ENCODE results near the gene RPL36AL.
"Not testable (repeated sequence)": the region's sequence is repeated elsewhere in the genome, so short reads cannot be mapped to it uniquely, and the experiment has no call there.

RPL36AL gene

DNA sequence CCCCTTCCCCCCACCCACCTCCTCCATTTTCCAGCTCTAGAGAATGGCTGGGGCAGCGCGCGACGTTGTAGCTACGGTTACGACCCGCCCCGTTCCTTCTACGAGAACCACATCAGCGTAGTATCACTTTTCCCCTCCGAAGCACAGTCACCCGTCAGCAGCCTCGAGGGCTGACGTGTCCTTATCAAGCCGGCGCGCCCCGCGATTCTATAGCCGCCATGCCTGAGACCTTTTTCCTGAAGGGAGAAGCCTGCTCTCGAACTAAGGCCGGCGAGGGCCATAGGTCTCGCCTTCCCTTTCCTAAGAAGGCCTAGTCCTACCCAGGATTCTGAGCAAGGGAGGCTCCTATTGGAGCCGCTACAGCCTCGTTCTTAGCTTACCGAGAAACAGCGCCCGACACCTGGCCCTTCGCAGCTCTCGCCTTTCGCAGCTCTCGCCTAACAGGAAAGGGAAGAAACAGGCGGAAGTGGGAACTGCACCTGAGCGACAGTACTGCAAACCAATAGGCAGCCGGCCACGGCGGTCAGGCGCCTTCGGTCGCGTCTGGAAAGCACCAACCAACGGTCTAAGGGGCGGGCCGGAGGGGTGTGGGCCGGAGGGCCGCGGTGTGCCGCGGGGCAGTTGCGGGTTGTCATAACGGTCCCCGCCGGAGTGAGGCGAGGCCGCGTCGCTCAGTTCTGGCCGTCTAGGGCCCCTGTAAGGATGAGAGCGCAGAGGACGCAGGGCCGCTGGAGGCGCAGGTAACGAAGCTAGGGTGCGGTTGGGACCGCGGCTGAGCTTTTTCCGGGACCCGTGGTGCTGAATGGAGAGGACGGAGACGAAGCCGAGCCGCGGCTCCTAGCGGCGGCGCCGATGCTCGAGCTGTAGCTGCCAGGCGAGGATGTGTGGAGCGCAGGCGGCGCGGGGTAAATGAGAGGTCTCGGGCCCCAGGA lies at the start of gene RPL36AL, which contains the start of gene MGAT2:
Gene RPL36AL (minus strand): TSS at position 445 of the 932 bp plus-strand sequence. CDS start 1,522 bp downstream, outside the sequence.
Gene MGAT2 (plus strand): TSS at position 618 of the 932 bp plus-strand sequence. CDS start 470 bp downstream, outside the sequence.
- peak; percentile 94 to 95 for DNase-seq

DNA sequence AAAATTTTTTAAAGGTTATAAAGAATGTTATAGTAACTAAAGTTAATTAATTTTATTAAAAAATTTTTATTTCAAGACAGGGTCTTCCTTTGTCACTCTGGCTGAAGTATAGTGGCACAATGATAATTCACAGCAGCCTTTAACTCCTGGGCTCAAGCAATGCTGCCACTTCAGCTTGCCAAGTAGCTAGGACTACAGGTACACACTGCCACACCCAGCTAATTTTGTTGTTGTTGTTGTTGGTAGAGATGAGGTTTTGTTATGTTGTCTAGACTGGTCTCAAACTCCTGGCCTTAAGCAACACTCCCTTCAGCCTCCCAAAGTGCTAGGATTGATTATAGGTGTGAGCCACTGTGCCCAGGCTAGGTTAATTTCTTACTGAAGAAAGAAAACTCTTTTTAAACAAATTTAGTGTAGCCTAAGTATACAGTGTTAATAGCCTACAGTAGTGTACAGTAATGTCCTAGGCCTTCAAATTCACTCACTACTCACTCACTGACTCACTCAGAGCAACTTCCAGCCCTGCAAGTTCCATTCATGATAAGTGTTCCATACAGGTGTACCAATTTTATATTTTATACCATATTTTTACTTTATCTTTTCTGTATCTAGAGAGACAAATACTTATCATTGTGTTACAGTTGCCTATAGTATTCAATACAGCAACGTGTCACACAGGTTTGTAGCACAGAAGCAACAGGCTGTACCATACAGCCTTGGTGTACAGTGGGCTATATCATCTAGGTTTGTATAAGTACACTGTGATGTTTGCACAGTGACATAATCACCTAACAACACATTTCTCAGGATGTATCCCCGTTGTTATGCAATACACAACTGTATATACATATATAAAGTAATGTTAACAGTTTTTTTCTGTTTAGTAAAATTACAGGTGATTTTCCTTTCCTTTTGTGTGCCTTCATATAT lies 39.4 kb upstream of the RPL36AL start:
- no peak for DNase-seq

DNA sequence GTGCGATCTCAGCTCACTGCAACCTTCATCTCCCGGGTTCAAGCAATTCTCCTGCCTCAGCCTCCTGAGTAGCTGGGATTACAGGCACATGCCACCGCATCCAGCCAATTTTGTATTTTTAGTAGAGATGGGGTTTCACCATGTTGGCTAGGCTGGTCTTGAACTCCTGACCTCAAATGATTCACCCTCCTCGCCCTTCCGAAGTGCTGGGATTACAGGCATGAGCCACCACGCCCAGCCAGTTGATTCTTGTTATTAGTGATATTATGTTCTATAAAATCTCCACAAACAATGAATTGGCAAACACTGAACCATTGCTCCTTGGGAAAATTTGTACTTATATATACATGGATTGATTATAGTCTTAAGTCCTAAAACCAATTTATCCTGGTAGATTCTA lies 37.1 kb upstream of the RPL36AL start:
- not testable (repeated sequence) for DNase-seq

DNA sequence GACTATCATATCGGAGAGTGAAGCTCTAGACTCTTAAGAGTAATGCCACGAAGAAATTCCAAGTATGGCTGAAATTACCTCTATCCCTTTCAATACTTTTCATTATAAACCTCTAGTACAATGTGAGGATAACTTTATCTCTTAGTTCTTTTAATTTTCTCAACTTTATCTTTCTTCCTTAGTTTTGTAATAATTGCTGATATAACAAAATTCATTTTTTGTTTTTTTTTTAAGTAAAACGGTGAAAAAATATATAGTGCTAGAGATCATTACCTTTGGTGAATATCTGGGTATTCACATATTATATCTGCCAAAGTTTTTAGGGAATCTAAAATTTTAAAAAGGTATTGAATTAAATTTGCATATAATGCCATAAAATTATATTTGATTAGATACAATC lies 34.1 kb upstream of the RPL36AL start:
- DNase-seq: no peak

DNA sequence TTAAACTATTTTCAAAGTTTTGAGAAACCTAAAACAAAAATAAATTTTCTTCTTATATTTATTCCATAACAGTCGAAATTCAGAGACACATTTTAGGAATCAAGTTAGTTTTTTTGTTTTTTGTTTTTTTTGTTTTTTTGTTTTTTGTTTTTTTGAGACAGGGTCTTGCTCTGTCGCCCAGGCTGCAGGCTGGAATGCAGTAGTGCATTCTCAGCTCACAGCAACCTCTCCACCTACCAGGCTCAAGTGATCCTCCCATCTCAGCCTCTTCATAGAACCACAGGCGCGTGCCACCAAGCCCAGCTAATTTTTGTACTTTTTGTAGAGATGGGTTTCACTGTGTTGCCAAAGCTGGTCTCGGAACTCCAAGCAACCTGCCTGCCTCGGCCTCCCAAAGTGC lies 33.1 kb upstream of the RPL36AL start:
- DNase-seq: no peak

DNA sequence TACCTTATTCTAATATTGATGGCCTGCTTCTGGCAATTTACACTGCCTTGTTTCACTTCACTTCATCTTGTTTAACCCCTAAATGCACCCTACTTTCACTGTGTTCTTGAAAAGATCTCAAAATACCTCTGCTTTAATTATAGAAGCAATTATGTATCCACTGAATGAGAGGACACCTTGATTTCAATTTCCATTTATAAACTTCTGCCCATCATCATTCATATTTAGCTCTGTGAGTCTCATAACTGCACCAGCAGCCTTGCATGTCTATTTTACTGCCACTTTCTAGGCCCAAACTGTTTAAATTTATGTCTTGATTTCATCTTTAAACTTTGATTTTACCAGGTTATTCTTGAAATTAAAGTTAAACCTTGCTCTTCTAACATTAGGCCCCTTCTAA lies 21.7 kb upstream of the RPL36AL start:
- DNase-seq: no peak

DNA sequence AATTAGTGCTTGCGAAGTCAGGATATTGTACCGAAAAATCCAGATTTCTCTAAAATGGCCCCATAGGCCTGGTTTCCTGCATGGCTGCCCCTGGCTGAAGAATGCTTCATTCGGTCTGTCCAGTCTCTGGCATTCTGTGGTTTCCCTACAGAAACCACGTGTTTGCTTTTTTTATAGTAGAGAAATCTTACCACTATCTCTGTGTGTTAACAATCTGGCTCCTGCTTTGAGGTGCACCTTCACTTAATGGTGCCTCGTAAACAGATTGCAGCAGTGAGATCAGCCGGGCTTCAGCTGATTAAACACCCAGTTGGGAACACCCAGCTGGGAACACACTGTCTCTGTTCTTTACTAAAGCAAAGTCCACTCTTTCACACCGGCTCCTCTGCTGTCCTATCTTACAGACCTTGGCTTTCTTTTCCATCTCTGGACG lies 21.3 kb upstream of the RPL36AL start:
- no peak for DNase-seq

DNA sequence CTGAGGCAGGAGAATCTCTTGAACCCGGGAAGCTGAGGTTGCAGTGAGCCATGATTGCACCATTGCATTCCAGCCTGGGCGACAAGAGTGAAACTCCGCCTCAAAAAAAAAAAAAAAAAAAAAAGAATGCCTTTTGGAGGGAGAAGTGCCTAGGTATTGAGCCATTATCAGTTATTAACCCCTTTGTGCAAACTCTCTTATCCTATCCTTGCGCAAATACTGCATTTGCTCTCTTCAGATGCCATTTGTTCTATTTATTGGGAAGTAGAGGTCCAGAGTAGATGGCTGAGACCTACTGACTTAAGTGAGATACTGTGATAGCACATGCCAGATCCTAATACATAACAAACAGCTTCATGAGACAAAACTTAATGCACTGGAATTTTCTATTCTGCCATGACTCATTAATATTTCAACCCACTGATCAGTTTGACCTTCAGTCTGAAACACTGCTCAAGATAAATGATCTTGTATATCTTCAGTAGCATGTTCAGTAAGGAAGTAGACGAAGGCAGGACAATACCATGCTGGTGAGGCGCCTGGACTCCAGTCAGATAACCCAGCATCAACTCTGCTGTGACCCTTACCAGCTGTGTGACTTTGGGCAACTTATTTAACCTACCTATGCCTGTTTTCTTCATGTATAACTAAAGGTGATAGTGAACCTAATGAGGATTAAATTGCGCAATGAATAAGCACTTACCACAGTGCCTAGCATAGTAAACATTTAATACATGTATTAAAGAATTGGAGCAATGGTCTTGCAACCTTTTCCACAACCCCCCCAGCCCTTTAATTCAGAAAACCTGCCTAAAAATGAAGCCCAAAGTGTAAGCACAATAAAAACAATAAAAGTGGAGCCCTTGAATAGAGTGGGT lies 20.4 kb upstream of the RPL36AL start:
- no peak for DNase-seq

DNA sequence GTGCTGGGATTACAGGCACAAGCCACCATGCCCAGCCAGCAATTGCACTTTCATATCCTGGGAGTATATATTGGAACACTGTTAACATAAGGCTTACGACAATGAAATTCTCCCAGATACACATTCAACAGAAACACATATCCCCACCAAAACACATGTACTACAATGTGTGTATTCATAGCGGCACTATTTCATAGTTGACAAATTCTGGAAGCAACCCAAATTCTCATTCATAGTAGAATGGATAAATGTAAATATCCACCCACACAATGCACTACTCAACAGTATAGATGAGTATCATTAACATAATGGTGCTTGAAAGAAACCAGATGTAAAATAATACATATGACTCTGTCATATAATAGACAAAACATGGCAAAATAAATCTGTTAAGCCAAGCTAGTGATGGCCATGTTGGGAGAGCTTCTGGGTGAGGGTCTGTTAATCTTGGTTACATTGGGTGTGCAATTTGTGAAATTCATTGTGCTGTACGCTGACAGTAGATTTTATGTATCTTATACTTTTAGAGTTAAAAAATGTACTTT lies 17.2 kb upstream of the RPL36AL start:
- no peak for DNase-seq

DNA sequence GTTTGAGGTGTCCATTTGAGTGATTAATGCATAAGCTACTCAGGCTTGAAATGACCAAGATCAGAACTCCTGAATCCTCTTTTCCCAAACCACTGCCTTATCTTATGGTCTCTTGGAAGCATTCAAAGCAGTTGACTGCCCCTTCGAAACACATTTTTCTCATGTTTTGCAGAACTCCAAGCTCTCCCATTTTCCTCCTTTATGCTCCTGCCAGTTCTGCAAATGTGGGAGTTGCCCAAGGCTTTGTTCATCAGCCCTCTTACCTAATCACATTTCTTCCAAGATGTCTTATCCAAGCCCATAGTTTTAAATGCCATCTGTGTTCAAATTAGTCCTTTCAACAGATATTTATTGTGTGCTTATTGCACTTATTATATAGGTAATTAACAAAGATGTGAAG lies 16.4 kb upstream of the RPL36AL start:
- no peak for DNase-seq

DNA sequence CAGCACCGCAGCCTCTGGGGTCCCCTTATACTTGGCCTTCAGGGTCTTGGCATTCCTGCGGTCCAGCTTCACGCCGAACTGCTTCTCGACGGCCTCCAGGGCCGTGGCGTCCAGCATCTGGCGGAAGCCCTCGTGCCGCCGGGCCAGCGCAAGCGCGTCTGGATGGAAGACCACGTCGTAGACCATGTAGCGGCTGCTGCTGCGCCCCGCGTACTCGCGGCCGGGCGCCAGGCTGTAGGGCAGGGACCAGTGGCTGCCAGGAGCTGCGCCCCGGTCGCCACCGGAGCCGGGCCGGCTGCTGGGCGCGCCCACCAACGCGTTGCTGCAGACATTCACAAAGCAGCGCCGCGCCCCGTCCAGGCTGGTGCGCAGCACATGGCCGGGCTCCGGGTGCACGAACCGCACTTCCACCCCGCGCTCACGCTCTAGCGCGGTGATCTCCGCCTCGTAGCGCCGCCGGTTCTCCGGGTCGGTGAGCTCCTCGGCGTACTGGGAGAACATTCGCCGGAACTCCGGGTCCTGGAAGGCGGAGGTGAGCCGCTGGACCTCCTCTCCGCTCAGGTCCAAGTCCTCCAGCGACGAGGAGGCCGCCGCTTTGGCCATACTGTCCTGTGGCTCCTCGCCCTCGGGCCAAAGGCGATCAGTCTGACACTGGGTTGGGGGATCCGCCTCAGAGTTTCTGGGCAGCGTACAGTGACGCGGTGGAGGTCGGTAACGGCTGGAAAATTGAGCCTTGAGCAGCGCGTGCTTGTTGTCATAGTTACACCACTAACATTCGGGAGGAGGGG lies 14.3 kb upstream of the RPL36AL start, which contains the start of gene DNAAF2:
Gene DNAAF2 (minus strand): TSS at position 698 of the 788 bp plus-strand sequence. CDS start 95 bp downstream, at position 603.
- peak; percentile 33 to 34 for DNase-seq

DNA sequence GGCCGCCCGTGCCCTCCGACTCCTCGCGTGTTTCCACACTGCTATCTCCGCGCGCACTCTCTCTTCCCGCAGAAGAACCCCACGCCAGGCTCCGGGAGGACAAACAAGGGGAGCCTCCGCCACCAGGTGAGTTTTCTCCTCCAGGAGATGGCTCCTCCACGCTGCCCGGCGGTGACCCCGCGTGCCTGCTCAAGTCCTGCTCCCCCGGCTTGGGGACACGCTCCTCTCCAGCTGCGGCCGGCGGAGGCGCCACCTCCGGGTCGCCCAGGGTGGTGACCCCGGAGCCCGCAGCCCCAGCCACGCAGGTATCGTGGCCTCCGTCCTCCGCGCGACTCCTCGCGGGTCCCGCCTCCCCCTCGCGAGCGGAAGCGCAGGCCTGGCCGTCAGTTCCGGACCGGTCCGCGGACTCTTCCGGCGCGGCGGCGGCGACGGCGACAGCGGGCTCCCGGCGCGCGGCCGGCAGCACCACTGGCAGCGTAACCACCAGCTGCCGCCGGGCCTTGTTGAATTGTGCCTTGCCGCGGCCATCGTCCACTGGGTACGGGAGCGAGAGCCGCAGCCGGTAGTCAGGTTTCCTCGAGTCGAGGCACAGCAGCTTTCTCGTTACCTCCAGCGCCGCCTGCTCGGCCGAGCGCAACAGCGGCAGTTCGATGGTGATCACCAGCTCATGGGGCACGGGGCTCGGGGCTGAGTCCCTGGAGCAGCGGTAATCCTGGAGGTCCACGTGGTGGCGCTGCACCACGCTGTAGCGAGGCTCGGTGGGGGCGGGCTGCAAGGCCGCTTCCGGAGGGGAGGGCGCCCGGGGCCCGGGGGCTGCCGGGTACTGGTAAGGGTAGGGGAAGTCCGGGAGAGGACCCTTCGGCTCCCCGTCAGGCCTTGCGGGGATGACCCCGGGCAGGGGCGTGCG lies 13.5 kb upstream of the RPL36AL start:
- peak; percentile 76 to 87 for DNase-seq

DNA sequence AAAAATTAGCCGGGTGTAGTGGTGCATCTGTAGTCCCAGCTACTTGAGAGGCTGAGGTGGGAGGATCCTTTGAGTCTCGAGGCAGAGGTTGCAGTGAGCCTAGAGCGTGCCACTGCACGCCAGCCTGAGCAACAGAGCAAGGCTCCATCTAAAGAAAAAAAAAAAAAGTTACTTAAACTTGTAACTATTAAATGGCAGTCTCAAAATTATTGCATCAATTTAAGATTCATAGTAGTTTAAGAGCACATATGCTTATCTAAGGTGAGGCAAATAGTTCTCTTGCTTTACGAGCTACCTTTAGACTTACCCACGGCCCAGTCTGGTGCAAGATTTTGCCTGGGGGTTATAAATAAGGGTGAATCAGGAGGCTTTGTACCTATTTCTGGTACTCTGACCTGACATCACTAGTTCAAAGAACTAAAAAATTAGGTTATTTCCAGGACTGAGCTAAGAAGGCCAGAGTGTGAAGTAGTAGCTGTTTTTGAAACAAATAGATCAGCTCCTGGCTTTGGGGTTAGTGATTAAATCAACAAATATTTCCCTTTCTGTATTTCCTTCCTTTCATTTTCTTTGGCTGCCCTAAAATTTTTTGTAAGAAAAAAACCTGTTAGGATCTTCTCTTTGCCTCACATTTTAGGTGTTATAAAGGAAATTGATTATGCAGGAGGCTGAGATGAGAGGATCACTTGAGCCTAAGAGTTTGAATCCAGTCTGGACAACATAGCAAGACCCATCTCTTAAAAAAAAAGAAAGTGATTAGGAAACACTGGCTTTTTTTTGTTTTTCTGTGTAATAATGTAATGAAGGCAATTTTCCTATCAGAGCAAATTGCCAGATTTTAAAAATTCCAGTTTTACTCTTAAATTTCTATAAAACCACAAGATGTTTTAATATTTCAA lies 3.8 kb upstream of the RPL36AL start:
- no peak for DNase-seq

DNA sequence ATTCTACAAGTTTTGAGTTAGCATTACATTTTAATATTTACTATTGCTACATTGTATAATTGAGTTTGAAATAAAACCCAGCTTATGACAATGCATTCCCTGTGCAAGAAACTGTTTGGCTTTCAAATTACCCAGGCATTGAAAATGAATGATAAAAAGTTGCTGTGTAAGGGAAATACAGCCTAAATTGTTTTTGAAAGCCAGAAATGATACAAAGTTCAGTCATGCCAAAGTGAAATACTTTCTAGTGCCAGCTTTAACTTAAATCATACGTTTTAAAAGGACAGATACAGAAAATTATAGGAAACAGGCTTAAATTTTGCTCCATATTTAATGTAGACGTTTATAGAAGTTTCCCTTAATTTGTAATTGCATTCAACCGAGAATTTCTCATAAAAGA lies 3.0 kb upstream of the RPL36AL start:
- DNase-seq: no peak

DNA sequence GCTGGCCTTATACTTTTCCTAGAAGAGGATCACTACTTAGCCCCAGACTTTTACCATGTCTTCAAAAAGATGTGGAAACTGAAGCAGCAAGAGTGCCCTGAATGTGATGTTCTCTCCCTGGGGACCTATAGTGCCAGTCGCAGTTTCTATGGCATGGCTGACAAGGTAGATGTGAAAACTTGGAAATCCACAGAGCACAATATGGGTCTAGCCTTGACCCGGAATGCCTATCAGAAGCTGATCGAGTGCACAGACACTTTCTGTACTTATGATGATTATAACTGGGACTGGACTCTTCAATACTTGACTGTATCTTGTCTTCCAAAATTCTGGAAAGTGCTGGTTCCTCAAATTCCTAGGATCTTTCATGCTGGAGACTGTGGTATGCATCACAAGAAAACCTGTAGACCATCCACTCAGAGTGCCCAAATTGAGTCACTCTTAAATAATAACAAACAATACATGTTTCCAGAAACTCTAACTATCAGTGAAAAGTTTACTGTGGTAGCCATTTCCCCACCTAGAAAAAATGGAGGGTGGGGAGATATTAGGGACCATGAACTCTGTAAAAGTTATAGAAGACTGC lies 1.7 kb upstream of the RPL36AL start:
- DNase-seq: no peak

DNA sequence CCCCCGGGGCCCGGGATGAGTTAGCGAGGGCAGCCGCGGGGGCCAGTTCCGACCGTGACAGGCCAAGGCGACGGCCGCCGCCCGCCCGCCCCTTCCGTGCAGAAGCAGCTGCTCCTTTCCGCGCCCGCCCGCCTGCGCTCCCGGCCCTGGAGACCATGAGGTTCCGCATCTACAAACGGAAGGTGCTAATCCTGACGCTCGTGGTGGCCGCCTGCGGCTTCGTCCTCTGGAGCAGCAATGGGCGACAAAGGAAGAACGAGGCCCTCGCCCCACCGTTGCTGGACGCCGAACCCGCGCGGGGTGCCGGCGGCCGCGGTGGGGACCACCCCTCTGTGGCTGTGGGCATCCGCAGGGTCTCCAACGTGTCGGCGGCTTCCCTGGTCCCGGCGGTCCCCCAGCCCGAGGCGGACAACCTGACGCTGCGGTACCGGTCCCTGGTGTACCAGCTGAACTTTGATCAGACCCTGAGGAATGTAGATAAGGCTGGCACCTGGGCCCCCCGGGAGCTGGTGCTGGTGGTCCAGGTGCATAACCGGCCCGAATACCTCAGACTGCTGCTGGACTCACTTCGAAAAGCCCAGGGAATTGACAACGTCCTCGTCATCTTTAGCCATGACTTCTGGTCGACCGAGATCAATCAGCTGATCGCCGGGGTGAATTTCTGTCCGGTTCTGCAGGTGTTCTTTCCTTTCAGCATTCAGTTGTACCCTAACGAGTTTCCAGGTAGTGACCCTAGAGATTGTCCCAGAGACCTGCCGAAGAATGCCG lies 872 bp upstream of the RPL36AL start:
- peak; percentile 58 to 61 for DNase-seq

DNA sequence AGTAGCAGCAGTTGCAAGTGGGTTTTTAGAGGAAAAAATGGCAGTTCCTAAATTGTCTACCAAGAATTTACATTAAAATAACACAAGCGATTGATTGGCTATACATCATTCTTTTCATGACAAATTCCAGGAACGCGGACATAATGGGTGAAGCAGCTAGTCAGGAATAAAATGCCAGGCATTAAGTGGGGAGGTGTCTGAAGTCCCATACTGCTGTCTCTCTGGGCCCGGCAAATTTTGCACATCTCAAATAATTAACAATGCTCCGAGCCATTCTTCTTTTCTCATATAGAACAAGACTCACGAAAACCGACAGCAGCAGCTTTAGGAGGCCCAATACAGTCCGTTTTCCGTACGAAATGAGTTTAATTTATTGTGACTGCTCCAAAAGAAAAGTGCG lies 696 bp downstream of the RPL36AL start:
- no peak for DNase-seq

DNA sequence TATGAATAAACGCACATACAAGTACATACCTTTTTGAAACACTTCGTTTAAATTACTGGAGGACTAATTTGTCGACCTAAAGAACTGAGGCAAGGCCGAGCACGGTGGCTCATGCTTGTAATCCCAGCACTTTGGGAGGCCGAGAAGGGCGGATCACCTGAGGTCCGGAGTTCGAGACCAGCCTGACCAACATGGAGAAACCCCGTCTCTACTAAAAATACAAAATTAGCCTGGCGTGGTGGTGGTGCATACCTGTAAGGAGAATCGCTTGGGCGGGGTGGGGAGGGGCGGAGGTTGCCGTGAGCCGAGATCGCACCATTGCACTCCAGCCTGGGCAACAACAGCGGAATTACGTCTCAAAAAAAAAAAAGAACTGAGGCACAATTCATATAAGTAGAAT lies 1.2 kb downstream of the RPL36AL start:
- not testable (repeated sequence) for DNase-seq

All from AML-193 (cell line).